Endothelial cell of umbilical vein (primary cell): ENCODE measurements around the gene ZNF334. TPM values are rescaled to one million over a fixed set of nuclear protein-coding genes. Genes with fewer than 3 reads are reported as not detected.

Experiments
- BruUV-seq: library from RNA; stranded (reverse); fragments of 400-500 nt; replicated peaks from 2 replicates; lab custom pipeline; 2021; lab: Mats Ljungman, UMichigan
- CTCF ChIA-PET: fragments of 300-600, 350-600 bp; sonication (Branson Sonifier 250); formaldehyde crosslinking; loops from one replicate; lab custom pipeline; 2021; ENCODE audit warnings: antibody characterized with exemption, inconsistent platforms; lab: Charles Lee
- POLR2A ChIA-PET: fragments of 300-600, 350-600 bp; sonication (Branson Sonifier 250); formaldehyde crosslinking; loops from one replicate; lab custom pipeline; 2021; ENCODE audit warnings: antibody characterized with exemption, inconsistent platforms; lab: Charles Lee
- DNase-seq: peaks from one replicate; pipeline ENCODE4 v3.0.0-alpha.2; 2011; ENCODE audit warnings: low read depth, low spot score
- FAIRE-seq: peaks from 2 replicates; lab custom pipeline; 2011; peaks lifted over from hg19 to GRCh38; lab: Jason Lieb, UNC
- H2AFZ ChIP-seq: 2 replicates; pipeline ENCODE4 v1.6.0; 2012; ENCODE audit warnings: low read depth, low read length, control low read depth, inconsistent platforms
- H3K27ac ChIP-seq: 2 replicates; pipeline ENCODE4 v1.5.1; 2011; ENCODE audit warnings: low read depth, mild to moderate bottlenecking, control low read depth, low read length, moderate library complexity; ENCODE audit not compliant: insufficient read depth
- H3K27me3 ChIP-seq, 2 experiments: 2 replicates each; pipeline versions ENCODE4 v1.6.0 to v1.6.1; 2011; ENCODE audit warnings: low read length in 2 of 2, mixed read lengths in 1 of 2; ENCODE audit not compliant: control insufficient read depth in 2 of 2, insufficient read depth in 2 of 2
- H3K36me3 ChIP-seq, 2 experiments: 2 replicates in 1 of 2; 3 replicates in 1 of 2; pipeline ENCODE4 v1.5.1; 2011; ENCODE audit warnings: low read length in 2 of 2, mild to moderate bottlenecking in 1 of 2, moderate library complexity in 1 of 2; ENCODE audit not compliant: control insufficient read depth in 2 of 2, insufficient read depth in 2 of 2; ENCODE audit errors: extremely low read depth in 1 of 2
- H3K4me1 ChIP-seq: 3 replicates; pipeline ENCODE4 v1.5.1; 2011; ENCODE audit warnings: mild to moderate bottlenecking, low read length; ENCODE audit not compliant: control insufficient read depth, insufficient read depth; ENCODE audit errors: extremely low read depth
- H3K4me2 ChIP-seq: 2 replicates; pipeline ENCODE4 v1.6.1; 2011; ENCODE audit warnings: low read length, control low read depth, mixed read lengths; ENCODE audit not compliant: insufficient read depth
- H3K4me3 ChIP-seq, 3 experiments: fragments of 200-600 bp in 1 of 3; sonication (generic), shearing (Covaris generic) in 1 of 3; replicated peaks in 1 of 3; 2 replicates each; pipeline ENCODE4 v1.5.1; 2011 to 2016; ENCODE audit warnings: control low read depth in 3 of 3, low read length in 3 of 3, mild to moderate bottlenecking in 2 of 3, inconsistent platforms in 1 of 3, low read depth in 1 of 3, moderate library complexity in 1 of 3; ENCODE audit not compliant: insufficient read depth in 1 of 3
- H3K79me2 ChIP-seq: 2 replicates; pipeline ENCODE4 v1.6.0; 2012; ENCODE audit warnings: low read length, inconsistent platforms; ENCODE audit not compliant: control insufficient read depth, insufficient read depth
- H3K9ac ChIP-seq: replicated peaks from 2 replicates; pipeline ENCODE3; 2011; ENCODE audit warnings: low read length, control low read depth; ENCODE audit not compliant: insufficient read depth; ENCODE audit errors: extremely low read depth
- H3K9me1 ChIP-seq: replicated peaks from 3 replicates; pipeline ENCODE4 v1.6.0; 2011; ENCODE audit warnings: mild to moderate bottlenecking, low read length; ENCODE audit not compliant: control insufficient read depth, insufficient read depth; ENCODE audit errors: extremely low read depth
- H3K9me3 ChIP-seq: replicated peaks from 2 replicates; pipeline ENCODE4 v1.5.1; 2012; ENCODE audit warnings: low read length, inconsistent platforms; ENCODE audit not compliant: control insufficient read depth, insufficient read depth
- H4K20me1 ChIP-seq: replicated peaks from 2 replicates; pipeline ENCODE3; 2011; ENCODE audit warnings: mild to moderate bottlenecking, low read length; ENCODE audit not compliant: control insufficient read depth, insufficient read depth; ENCODE audit errors: extremely low read depth
- CTCF ChIP-seq, 2 donors: IDR thresholded peaks; 1 replicate in 1 of 2; 2 replicates in 1 of 2; pipeline ENCODE4 v1.5.1; 2011; ENCODE audit warnings: low read length in 2 of 2, mild to moderate bottlenecking in 2 of 2, moderate library complexity in 2 of 2, control low read depth in 1 of 2, inconsistent platforms in 1 of 2, low read depth in 1 of 2; ENCODE audit not compliant: insufficient read depth in 1 of 2; ENCODE audit errors: extremely low read depth in 1 of 2
- EZH2 ChIP-seq: IDR thresholded peaks from 2 replicates; pipeline ENCODE4 v1.6.1; 2012; ENCODE audit warnings: borderline replicate concordance, low read depth, mild to moderate bottlenecking, moderate library complexity, low read length, inconsistent platforms; ENCODE audit not compliant: severe bottlenecking
- FOS ChIP-seq: IDR thresholded peaks from 2 replicates; pipeline ENCODE4 v1.6.1; 2011; ENCODE audit warnings: mild to moderate bottlenecking, low read length, moderate library complexity, borderline replicate concordance; ENCODE audit not compliant: insufficient read depth
- GATA2 ChIP-seq: IDR thresholded peaks from 2 replicates; pipeline ENCODE4 v1.7.0; 2011; ENCODE audit warnings: low read depth, mild to moderate bottlenecking, moderate library complexity, mixed read lengths, low read length; ENCODE audit not compliant: insufficient read length, insufficient read depth
- JUN ChIP-seq: IDR thresholded peaks from 2 replicates; pipeline ENCODE4 v1.6.1; 2011; ENCODE audit warnings: borderline replicate concordance, low read depth; ENCODE audit not compliant: insufficient read length, insufficient read depth
- MAX ChIP-seq: IDR thresholded peaks from 2 replicates; pipeline ENCODE4 v1.6.1; 2011; ENCODE audit not compliant: insufficient read depth, insufficient read length
- MYC ChIP-seq: IDR thresholded peaks from one replicate; pipeline ENCODE4 v1.6.1; 2011; ENCODE audit warnings: mild to moderate bottlenecking, low read depth, low read length
- POLR2A ChIP-seq: IDR thresholded peaks from 2 replicates; pipeline ENCODE4 v1.6.1; 2012; ENCODE audit warnings: low read depth, mild to moderate bottlenecking, control low read depth, low read length
- POLR2AphosphoS5 ChIP-seq: IDR thresholded peaks from 2 replicates; pipeline ENCODE4 v1.6.1; 2012; ENCODE audit warnings: low read depth, mild to moderate bottlenecking, control low read depth, low read length, moderate library complexity; ENCODE audit not compliant: insufficient read depth
- dilution Hi-C: fragments of 300-500 bp; cut with MboI; formaldehyde crosslinking; loops from one replicate; pipeline ENCODE4 v1.15.0; 2019; ENCODE audit warnings: low sequenced_read_pairs; ENCODE audit not compliant: extremely low pct_ligation_motif_present
- intact Hi-C: fragments of 100-400 bp; cut with micrococcal nuclease; formaldehyde crosslinking; loops from one replicate; pipeline ENCODE4 v1.10.0; 2022
- polyA plus RNA-seq, 4 experiments: library from polyadenylated mRNA; depleted of rRNA in 3 of 4; stranded (reverse) in 3 of 4; unstranded in 1 of 4; fragments of >200 nt; gene quantifications; 2 replicates each; pipeline versions ENCODE4 v1.2.1 to v1.2.3, GENCODE V29; 2011 to 2012; ENCODE audit warnings: missing spikeins in 1 of 4
- total RNA-seq: library from RNA; stranded (reverse); gene quantifications from 2 replicates; pipeline ENCODE4 v1.2.3, GENCODE V29; 2021

ZNF334 gene
- total and polyA plus RNA-seq, 2 donors (not counting 3 experiments of a cell fraction or from before 2014, with no cell fraction given), result 0.08 to 1.6 TPM

GRCh38 chr20:46550461-46550860, 37.1 kb upstream of the ZNF334 start, which contains the start of gene OCSTAMP:
TSS of gene OCSTAMP (minus strand) at chr20:46550654. CDS start at chr20:46550560, 94 bp downstream.
- H3K9ac ChIP-seq, result no peak within 1 kb of the TSS
- intact Hi-C loops, result no loop called here
- TF ChIP-seq CTCF (IDR thresholded peaks at IDR 0.05; ENCODE audit: extremely low read depth in 1 of 2, insufficient read depth in 1 of 2, low read depth in 1 of 2, low read length in 2 of 2), result no peak
- no peak for TF ChIP-seq GATA2
- TF ChIP-seq FOS, result no peak
- no peak for TF ChIP-seq MYC
- no peak for TF ChIP-seq MAX
- TF ChIP-seq JUN, result no peak
- no peak for TF ChIP-seq EZH2
- TF ChIP-seq POLR2AphosphoS5, result no peak
- no peak for TF ChIP-seq POLR2A
- dilution Hi-C loops, result no loop called here
- FAIRE-seq, result no peak
- no peaks in the 10 kb centered on the region for H3K9me1 ChIP-seq
- no TSS peak for BruUV-seq
- DNase-seq, result no peak
- no peaks in the 10 kb centered on the region for H3K79me2 ChIP-seq
- H3K36me3 ChIP-seq, result no peaks in the 10 kb centered on the region
- ChIA-PET CTCF (interaction anchor here (0.8 to 2.3 kb wide), 3 partner anchors 12 to 35 kb away, joined by 3 to 13 read pairs (median 4); no protein-coding TSS in a partner anchor), POLR2A (no interaction called here)
- H3K27ac ChIP-seq, result no peak within 1 kb of the TSS
- H3K4me1 ChIP-seq, result no peaks in the 10 kb centered on the region
- H3K27me3 ChIP-seq, result no peaks in the 10 kb centered on the region
- H3K9me3 ChIP-seq, result no peaks in the 10 kb centered on the region
- H3K4me2 ChIP-seq, result no peak within 1 kb of the TSS
- H4K20me1 ChIP-seq, result no peaks in the 10 kb centered on the region
- no peak within 1 kb of the TSS for H3K4me3 ChIP-seq
- no peak within 1 kb of the TSS for H2AFZ ChIP-seq
